Measurements from ENCODE around the gene HDAC10.
A peak's percentile ranks its signal among the peaks of the same experiment; 100 is the strongest.

Gene HDAC10

DNA sequence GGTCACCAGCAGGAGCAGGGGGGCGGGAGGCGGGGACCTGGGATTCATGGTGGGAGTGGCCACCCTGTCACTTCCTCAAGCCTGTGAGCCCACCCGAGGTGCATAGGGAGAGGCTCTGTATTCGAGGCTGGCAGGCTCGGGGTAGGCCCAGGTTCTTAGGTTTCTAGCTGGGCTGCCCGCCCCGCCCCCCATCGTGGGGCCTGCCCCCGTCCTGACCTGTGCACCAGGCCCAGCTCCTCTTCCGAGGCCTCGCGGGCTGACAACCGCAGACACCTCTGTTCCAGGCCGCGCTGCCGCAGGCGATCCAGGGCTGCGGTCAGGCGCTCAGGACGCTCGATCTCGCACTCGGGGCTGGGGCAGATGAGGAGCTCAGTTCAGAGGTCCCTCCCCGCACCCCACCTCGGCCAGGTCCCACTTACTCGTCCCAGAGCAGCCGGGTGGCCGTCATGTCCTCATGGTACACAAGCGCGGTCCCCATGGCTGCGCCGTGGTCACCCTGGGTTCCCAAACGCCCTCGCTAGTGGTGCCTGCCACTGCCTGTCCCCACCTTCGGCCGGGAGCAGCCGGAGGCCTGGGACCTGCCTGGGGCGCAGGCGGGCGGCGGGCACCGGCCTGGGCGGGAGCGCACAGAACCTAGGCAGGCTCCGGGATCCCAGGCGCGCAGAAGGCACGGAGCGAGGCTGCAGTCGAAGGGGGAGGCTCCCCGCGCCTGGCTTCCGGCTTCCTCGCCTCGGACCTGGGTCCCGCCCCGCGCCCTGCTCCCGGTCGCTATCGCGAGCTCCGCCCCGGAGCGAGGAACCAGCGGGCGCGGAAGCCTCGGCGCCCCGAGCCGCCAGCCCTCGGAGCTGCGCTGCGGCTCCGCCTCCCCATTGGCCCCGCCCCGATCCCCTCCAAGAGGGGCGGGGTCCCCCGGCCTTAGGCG, at the start of gene HDAC10:
TSS of gene HDAC10 (minus strand) at position 711 of the 922 bp plus-strand sequence. CDS start at position 478, 233 bp downstream.
- peak; percentile 93 for DNase-seq (ENCODE audit: low spot score)

- DNase-seq (ENCODE audit: low spot score) = no peak
Observed at GRCh38 chr22:50300620-50301257, 49.7 kb upstream of the HDAC10 start.

- no peak for DNase-seq (ENCODE audit: low spot score)
Observed at GRCh38 chr22:50299785-50300619, 48.9 kb upstream of the HDAC10 start.

DNA sequence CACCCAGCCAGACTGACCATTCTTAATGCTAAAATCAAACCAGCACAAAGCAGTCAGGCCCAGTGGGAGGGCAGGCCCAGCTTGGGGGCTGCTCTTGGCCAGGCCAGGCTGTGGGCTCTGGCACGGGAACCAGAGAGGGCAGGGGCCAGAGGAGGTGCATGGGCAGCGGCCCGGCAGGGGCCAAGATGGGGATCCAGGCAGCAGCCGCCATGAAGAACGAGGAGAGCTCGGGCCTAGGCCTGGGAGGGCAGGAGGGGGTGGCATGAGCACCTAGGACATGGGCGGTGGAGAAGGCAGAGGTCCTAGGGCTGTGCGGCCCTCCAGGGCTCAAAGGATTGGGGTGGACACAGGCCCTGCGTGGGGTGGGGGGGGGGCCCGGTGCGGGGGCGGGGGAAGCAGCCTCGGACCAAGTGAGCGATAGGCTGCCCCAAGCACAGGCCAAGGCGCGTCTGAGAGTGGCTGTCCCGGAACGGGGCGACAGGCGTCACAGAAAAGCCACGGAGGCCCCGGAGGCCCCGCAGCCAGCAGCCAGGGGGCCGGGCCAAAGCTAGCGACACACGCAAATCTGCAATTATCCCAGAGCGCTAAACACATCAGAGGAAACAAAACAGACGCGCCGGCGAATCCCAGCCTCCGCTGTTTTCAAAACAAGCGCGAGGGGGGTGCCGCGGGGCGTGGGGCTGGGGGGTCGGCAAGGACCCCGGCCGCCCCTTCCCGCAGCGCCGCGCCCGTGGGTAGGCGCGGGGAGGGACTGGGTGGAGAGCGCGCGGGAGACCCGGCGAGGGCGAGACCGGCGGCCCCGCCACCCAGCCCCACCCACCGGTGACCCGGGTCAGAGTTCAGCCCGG, 48.1 kb upstream of the HDAC10 start:
- peak; percentile 76 for DNase-seq (ENCODE audit: low spot score)

- DNase-seq (ENCODE audit: low spot score) = no peak
Observed at GRCh38 chr22:50298266-50298637, 47.2 kb upstream of the HDAC10 start.

DNA sequence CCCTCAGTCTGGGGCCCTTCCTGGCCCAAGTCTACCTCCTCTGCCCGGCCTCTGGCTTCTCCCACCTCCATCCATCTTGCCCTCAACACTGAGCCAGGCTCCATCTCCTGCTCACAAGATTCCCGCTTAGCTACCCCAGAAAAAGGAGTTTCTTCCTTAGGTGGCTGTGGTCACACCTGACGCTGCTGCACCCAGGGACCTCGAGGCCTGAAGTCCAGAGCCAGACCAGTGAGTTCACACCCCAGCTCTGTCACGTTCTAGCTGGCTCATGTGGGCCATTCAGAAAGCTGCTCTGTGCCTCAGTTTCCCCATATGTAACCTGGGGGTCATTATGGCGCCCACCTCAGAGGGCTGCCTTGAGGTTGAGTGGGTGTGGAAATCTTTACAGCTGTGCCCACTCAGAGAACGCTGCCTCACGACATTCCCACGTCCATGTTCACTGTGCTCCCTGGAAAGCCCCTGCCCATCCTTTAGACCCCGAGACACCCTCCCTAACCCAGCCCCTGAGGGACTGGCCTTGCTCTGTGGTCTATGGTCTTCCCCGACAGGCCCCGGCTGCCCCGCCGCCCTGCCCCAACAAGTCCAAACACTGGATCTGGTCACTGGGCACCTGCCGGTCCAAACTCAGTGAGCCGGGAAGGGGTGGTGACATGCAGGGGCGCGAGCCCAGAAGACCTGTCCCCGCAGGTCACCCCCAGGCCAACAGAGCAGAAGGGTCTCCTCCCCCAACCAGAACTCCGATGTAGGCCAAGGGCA, 46.6 kb upstream of the HDAC10 start:
- no peak for DNase-seq (ENCODE audit: low spot score)

- no peak for DNase-seq (ENCODE audit: low spot score)
Observed at GRCh38 chr22:50296658-50297490, 45.8 kb upstream of the HDAC10 start.

GRCh38 chr22:50294319-50294656, 43.2 kb upstream of the HDAC10 start:
- DNase-seq (ENCODE audit: low spot score) = no peak

- DNase-seq (ENCODE audit: low spot score) = no peak
Observed at GRCh38 chr22:50293441-50294318, 42.6 kb upstream of the HDAC10 start.

DNA sequence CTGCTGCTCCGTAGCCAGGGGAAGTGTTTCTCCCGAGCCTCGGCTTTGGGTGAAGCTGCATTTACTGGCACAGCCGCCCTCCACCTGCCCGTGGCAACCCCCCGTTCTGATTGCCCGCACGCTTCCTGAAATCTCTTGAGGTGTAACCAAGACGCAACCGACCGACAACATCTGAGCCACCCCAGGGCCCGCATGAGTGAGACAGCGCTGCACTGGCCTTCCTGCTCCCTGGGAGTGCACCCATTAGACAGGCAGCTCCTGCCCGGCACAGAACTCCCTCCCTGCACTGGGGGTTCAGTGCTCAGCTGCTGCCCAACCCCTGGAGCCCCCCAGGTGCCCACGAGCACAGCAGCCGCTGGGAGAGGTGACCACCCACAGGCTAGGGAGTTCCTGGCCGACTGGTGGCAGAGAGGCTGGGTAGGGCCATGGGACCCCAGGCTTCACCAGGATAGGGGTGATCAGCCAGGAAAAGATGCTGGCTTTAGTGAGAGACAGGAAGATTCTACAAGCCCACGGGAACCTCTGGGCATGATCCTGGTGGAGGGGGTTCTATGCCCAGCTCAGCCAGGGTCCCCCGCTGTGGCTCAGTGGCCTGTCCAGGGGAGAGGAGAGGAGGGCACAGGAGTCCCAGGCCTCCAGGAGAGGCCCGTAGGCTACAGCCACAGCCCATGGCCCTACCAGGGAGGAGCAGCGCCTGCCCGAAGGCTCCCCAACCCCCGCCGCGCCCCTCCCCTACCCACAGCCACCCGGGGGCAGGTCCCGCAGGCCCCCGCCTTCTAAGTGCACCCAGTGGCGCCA, 41.8 kb upstream of the HDAC10 start:
- no peak for DNase-seq (ENCODE audit: low spot score)

- no peak for DNase-seq (ENCODE audit: low spot score)
Observed at GRCh38 chr22:50289942-50290630, 39.0 kb upstream of the HDAC10 start.

GRCh38 chr22:50289151-50289941, 38.3 kb upstream of the HDAC10 start:
- DNase-seq (ENCODE audit: low spot score) = no peak

DNA sequence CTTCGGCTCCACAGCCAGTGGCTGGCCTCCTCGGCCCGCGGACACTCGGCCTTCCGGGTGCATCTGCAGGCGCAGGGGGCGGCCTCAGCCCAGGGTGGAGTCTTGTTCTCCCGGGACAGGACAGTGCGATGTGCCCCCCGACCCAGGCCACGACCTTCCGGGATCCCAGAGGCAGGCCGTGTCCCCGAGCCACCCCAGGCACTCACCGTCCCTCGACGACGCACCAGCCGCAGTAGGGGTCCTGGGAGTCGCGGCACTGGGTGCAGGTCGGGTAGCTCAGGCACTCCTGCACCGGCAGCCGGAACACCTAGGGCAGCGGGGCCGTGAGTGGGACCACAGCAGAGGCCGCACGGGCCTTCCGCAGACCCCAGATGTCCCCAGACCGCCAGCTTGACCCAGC, 36.7 kb upstream of the HDAC10 start:
- DNase-seq (ENCODE audit: low spot score) = no peak

GRCh38 chr22:50286701-50287318, 35.7 kb upstream of the HDAC10 start:
- no peak for DNase-seq (ENCODE audit: low spot score)

- DNase-seq (ENCODE audit: low spot score) = no peak
Observed at GRCh38 chr22:50286275-50286674, 35.2 kb upstream of the HDAC10 start.

GRCh38 chr22:50285568-50286229, 34.6 kb upstream of the HDAC10 start:
- DNase-seq (ENCODE audit: low spot score) = no peak
